CD14-positive monocyte (primary cell): ENCODE measurements around the gene KCNG2. TPM values are rescaled to one million over a fixed set of nuclear protein-coding genes. Genes with fewer than 3 reads are reported as not detected.

Experiments used
- DNase-seq, 3 donors: peaks; one replicate each; pipeline ENCODE4 v3.0.0-alpha.2; 2011 to 2022
- H2AFZ ChIP-seq: 2 replicates; pipeline ENCODE4 v1.6.0; 2012; ENCODE audit warnings: mild to moderate bottlenecking, low read depth, low read length, inconsistent platforms; ENCODE audit not compliant: insufficient read depth, poor library complexity, severe bottlenecking
- H3K27ac ChIP-seq, 2 donors: 1 replicate in 1 of 2; 2 replicates in 1 of 2; pipeline ENCODE4 v1.5.1; 2012 to 2013; ENCODE audit warnings: low read length in 2 of 2, control low read depth in 1 of 2, inconsistent platforms in 1 of 2, low read depth in 1 of 2, mild to moderate bottlenecking in 1 of 2
- H3K27me3 ChIP-seq, 2 donors: one replicate each; pipeline versions ENCODE4 v1.6.0 to v1.6.1; 2011 to 2013; ENCODE audit warnings: low read length in 2 of 2; ENCODE audit not compliant: control insufficient read depth in 2 of 2, insufficient read depth in 2 of 2
- H3K36me3 ChIP-seq, 2 donors: replicated peaks in 1 of 2; 1 replicate in 1 of 2; 2 replicates in 1 of 2; pipeline versions ENCODE4 v1.5.1 to v1.6.1; 2012 to 2013; ENCODE audit warnings: low read length in 2 of 2, control low read depth in 1 of 2, inconsistent platforms in 1 of 2, mild to moderate bottlenecking in 1 of 2; ENCODE audit not compliant: insufficient read depth in 2 of 2, control insufficient read depth in 1 of 2
- H3K4me1 ChIP-seq, 2 donors: 1 replicate in 1 of 2; 2 replicates in 1 of 2; pipeline versions ENCODE4 v1.5.1 to v1.6.1; 2012 to 2013; ENCODE audit warnings: low read length in 2 of 2, control low read depth in 1 of 2, inconsistent platforms in 1 of 2, mild to moderate bottlenecking in 1 of 2, moderate library complexity in 1 of 2; ENCODE audit not compliant: insufficient read depth in 2 of 2, control insufficient read depth in 1 of 2
- H3K4me2 ChIP-seq: replicated peaks from 2 replicates; pipeline ENCODE3; 2012; ENCODE audit warnings: low read length, moderate library complexity, mild to moderate bottlenecking; ENCODE audit not compliant: poor library complexity, severe bottlenecking; ENCODE audit errors: extremely low read depth
- H3K4me3 ChIP-seq, 3 experiments: fragments of 200-600 bp in 1 of 3; sonication (generic) in 1 of 3; replicated peaks in 1 of 3; 1 replicate in 2 of 3; 2 replicates in 1 of 3; pipeline ENCODE4 v1.5.1; 2011 to 2013; ENCODE audit warnings: low read length in 3 of 3, mild to moderate bottlenecking in 3 of 3, control low read depth in 2 of 3, low read depth in 2 of 3, inconsistent platforms in 1 of 3, moderate library complexity in 1 of 3
- H3K79me2 ChIP-seq: 2 replicates; pipeline ENCODE4 v1.6.0; 2012; ENCODE audit warnings: mild to moderate bottlenecking, control low read depth, inconsistent platforms, low read length, moderate library complexity; ENCODE audit not compliant: insufficient read depth
- H3K9ac ChIP-seq: 2 replicates; pipeline ENCODE4 v1.6.0; 2017; ENCODE audit warnings: low read length, mild to moderate bottlenecking; ENCODE audit not compliant: insufficient read depth, poor library complexity, severe bottlenecking
- H3K9me3 ChIP-seq, 2 donors: replicated peaks in 1 of 2; 1 replicate in 1 of 2; 2 replicates in 1 of 2; pipeline versions ENCODE4 v1.5.1 to v1.6.1; 2012 to 2013; ENCODE audit warnings: low read length in 2 of 2, control low read depth in 1 of 2; ENCODE audit not compliant: control insufficient read depth in 1 of 2, insufficient read depth in 1 of 2
- H4K20me1 ChIP-seq: 2 replicates; pipeline ENCODE4 v1.6.0; 2012; ENCODE audit warnings: mild to moderate bottlenecking, low read length, control low read depth, moderate library complexity; ENCODE audit not compliant: insufficient read depth
- H3K27ac Mint-ChIP-seq, 7 donors: one replicate each; pipeline ENCODE4 v1.8.0; 2020; ENCODE audit warnings: mild to moderate bottlenecking in 7 of 7, mixed read lengths in 7 of 7, moderate library complexity in 6 of 7, inconsistent platforms in 2 of 7
- H3K27me3 Mint-ChIP-seq, 3 donors: one replicate each; pipeline ENCODE4 v1.8.0; 2021 to 2022; ENCODE audit warnings: low read depth in 3 of 3, mild to moderate bottlenecking in 3 of 3, mixed read lengths in 3 of 3, moderate library complexity in 3 of 3, inconsistent platforms in 1 of 3
- H3K36me3 Mint-ChIP-seq, 2 donors: one replicate each; pipeline ENCODE4 v1.8.0; 2020; ENCODE audit warnings: mixed read lengths in 2 of 2, inconsistent platforms in 1 of 2, mild to moderate bottlenecking in 1 of 2
- H3K4me1 Mint-ChIP-seq: one replicate; pipeline ENCODE4 v1.8.0; 2020; ENCODE audit warnings: mild to moderate bottlenecking, mixed read lengths
- H3K4me3 Mint-ChIP-seq, 2 donors: one replicate each; pipeline ENCODE4 v1.8.0; 2020; ENCODE audit warnings: mild to moderate bottlenecking in 2 of 2, mixed read lengths in 2 of 2, moderate library complexity in 1 of 2
- H3K9me3 Mint-ChIP-seq, 7 donors: one replicate each; pipeline ENCODE4 v1.8.0; 2020 to 2022; ENCODE audit warnings: mixed read lengths in 7 of 7, mild to moderate bottlenecking in 6 of 7, moderate library complexity in 6 of 7, inconsistent platforms in 2 of 7
- WGBS: methylation state at CpG from one replicate; pipeline ENCODE4 v1.1.5; 2013; ENCODE audit warnings: missing lambda C conversion rate; ENCODE audit not compliant: insufficient coverage; 5-methylcytosine and 5-hydroxymethylcytosine counted together
- intact Hi-C, 2 donors: fragments of 100-400 bp; cut with micrococcal nuclease; formaldehyde crosslinking; loops; one replicate each; pipeline versions ENCODE4 v1.15.0 to v1.15.1; 2023
- polyA plus RNA-seq, 3 donors: library from polyadenylated mRNA; depleted of rRNA in 1 of 3; unstranded in 2 of 3; stranded (reverse) in 1 of 3; fragments of 300-500 nt in 2 of 3; fragments of >200 nt in 1 of 3; fragmentation: Illumina TruSeq in 2 of 3; gene quantifications; 1 replicate in 2 of 3; 2 replicates in 1 of 3; pipeline ENCODE4 v1.2.3, GENCODE V29; 2012 to 2021
- TF ChIP-seq, protein P1 (sequence below): fragments of 200-600 bp; IDR thresholded peaks from one replicate; pipeline ENCODE4 v1.8.0; 2022; ENCODE audit warnings: antibody characterized with exemption, mild to moderate bottlenecking

Gene KCNG2
- polyA plus RNA-seq, 3 donors = 0.04 TPM; not detected in 2

GRCh38 chr18:79866889-79867574, 69.3 kb downstream of the KCNG2 start:
- no peaks in the 10 kb centered on the region for H4K20me1 ChIP-seq
- no peaks in the 10 kb centered on the region for H3K36me3 Mint-ChIP-seq
- H3K4me1 ChIP-seq = no peaks in the 10 kb centered on the region
- no peak overlapping the region for H3K27ac ChIP-seq
- TF ChIP-seq, protein P1, sequence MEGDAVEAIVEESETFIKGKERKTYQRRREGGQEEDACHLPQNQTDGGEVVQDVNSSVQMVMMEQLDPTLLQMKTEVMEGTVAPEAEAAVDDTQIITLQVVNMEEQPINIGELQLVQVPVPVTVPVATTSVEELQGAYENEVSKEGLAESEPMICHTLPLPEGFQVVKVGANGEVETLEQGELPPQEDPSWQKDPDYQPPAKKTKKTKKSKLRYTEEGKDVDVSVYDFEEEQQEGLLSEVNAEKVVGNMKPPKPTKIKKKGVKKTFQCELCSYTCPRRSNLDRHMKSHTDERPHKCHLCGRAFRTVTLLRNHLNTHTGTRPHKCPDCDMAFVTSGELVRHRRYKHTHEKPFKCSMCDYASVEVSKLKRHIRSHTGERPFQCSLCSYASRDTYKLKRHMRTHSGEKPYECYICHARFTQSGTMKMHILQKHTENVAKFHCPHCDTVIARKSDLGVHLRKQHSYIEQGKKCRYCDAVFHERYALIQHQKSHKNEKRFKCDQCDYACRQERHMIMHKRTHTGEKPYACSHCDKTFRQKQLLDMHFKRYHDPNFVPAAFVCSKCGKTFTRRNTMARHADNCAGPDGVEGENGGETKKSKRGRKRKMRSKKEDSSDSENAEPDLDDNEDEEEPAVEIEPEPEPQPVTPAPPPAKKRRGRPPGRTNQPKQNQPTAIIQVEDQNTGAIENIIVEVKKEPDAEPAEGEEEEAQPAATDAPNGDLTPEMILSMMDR = no peak
- H3K27me3 ChIP-seq = no peaks in the 10 kb centered on the region
- H2AFZ ChIP-seq = no peak overlapping the region
- no peak overlapping the region for H3K4me2 ChIP-seq
- no peaks in the 10 kb centered on the region for H3K36me3 ChIP-seq
- peaks cover 15 to 43% of the 10 kb centered on the region in 2 donors for H3K9me3 ChIP-seq
- H3K4me1 Mint-ChIP-seq = no peaks in the 10 kb centered on the region
- 93% methylated on average over 18 of the region's 20 CpGs for WGBS
- no peak overlapping the region for H3K4me3 ChIP-seq
- no peak for DNase-seq
- H3K4me3 Mint-ChIP-seq = no peak overlapping the region
- no peak overlapping the region for H3K27ac Mint-ChIP-seq
- H3K27me3 Mint-ChIP-seq = peaks cover 0 to 3% (median 0%) of the 10 kb centered on the region in 3 donors
- intact Hi-C loops = no loop called here
- H3K79me2 ChIP-seq = no peaks in the 10 kb centered on the region
- peaks cover 13 to 31% (median 27%) of the 10 kb centered on the region in 7 donors for H3K9me3 Mint-ChIP-seq
- H3K9ac ChIP-seq = no peak overlapping the region

- no peaks in the 10 kb centered on the region for H3K36me3 ChIP-seq
- TF ChIP-seq, protein P1 = no peak
- no peaks in the 10 kb centered on the region for H4K20me1 ChIP-seq
- intact Hi-C loops = no loop called here
- H3K4me2 ChIP-seq = no peak overlapping the region
- Mint-ChIP-seq H3K9me3 (peaks cover 9 to 25% (median 20%) of the 10 kb centered on the region in 7 donors), H3K27me3 (peaks cover 0 to 3% (median 2%) of the 10 kb centered on the region in 3 donors), H3K4me1 (no peaks in the 10 kb centered on the region), H3K27ac (no peak overlapping the region), H3K36me3 (no peaks in the 10 kb centered on the region), H3K4me3 (no peak overlapping the region)
- 94% methylated on average over 16 of the region's 16 CpGs for WGBS
- no peaks in the 10 kb centered on the region for H3K4me1 ChIP-seq
- H3K27ac ChIP-seq = no peak overlapping the region
- no peaks in the 10 kb centered on the region for H3K79me2 ChIP-seq
- no peak overlapping the region for H3K9ac ChIP-seq
- no peak for DNase-seq
- H2AFZ ChIP-seq = no peak overlapping the region
- H3K4me3 ChIP-seq = no peak overlapping the region
- H3K27me3 ChIP-seq = no peaks in the 10 kb centered on the region
- peaks cover 8 to 37% of the 10 kb centered on the region in 2 donors for H3K9me3 ChIP-seq
Measured at GRCh38 chr18:79867666-79868065, 69.9 kb downstream of the KCNG2 start.
